ENCODE data around the gene GUCY1A2. TPM values are rescaled to one million over a fixed set of nuclear protein-coding genes. Genes with fewer than 3 reads are reported as not detected.

The GUCY1A2 gene
- total RNA-seq, 4 donors from 2014 or later = 22.6 to 147 (median 71.3) TPM

DNA sequence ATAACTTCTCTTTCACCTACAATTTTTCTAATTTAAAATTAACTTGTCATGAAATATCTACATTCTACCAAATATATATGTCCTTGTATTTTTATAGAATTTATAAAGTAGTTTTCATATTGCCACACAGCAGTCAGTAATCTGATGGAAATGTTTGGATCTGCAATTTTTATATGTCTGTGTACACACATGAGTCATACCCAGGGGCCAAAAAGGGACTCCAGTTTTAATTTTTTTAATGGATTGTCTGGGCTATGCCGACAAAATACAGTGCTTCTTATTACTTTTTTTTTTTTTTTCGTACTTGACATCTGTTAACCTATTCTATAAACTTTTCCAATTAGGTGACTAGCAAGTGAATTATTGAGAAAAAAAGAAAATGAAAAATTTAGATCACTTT is 6.3 kb downstream of the GUCY1A2 start:
- H3K4me1 ChIP-seq = no peaks in the 10 kb centered on the region
- no peak for TF ChIP-seq POLR2A (IDR thresholded peaks at IDR 0.05)
- TF ChIP-seq CTCF (IDR thresholded peaks at IDR 0.05) = no peak
- no peak overlapping the region for H3K4me3 ChIP-seq
- H3K9me3 ChIP-seq = no peaks in the 10 kb centered on the region
- DNase-seq = no peak
- H3K36me3 ChIP-seq = no peaks in the 10 kb centered on the region
- peak overlapping the region in 1 of 2 donors; percentile 13 for H3K27ac ChIP-seq
- no peaks in the 10 kb centered on the region for H3K27me3 ChIP-seq
- intact Hi-C loops (cut with DNase I; ENCODE audit: low total_unique reads) = no loop called here

DNA sequence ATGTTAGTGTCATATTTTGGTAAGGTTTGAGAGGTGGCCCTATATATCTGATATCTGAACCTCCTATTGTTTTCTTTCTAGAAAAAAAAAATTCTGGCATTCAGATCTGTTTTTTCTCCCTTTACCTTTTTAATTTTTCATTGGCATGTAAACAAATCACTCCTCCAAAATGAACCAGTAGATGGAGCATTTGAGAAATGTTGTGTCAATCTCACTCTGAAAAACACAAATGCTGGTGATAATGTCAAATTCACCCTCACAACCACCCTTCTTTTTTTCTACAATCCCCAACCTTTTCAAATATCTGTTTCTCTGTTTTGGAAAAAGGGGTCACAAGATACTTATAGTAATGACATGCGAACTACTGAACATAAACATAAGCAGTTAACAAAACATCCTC is 9.1 kb downstream of the GUCY1A2 start:
- no peaks in the 10 kb centered on the region for H3K27me3 ChIP-seq
- intact Hi-C loops (cut with DNase I; ENCODE audit: low total_unique reads) = no loop called here
- no peaks in the 10 kb centered on the region for H3K4me1 ChIP-seq
- no peak overlapping the region for H3K27ac ChIP-seq
- DNase-seq = no peak
- H3K9me3 ChIP-seq = no peaks in the 10 kb centered on the region
- no peaks in the 10 kb centered on the region for H3K36me3 ChIP-seq
- no peak for TF ChIP-seq CTCF (IDR thresholded peaks at IDR 0.05)
- no peak for TF ChIP-seq POLR2A (IDR thresholded peaks at IDR 0.05)
- H3K4me3 ChIP-seq = no peak overlapping the region

- no peak for TF ChIP-seq CTCF (IDR thresholded peaks at IDR 0.05)
- no peak for TF ChIP-seq POLR2A (IDR thresholded peaks at IDR 0.05)
- Histone ChIP-seq H3K9me3 (no peaks in the 10 kb centered on the region), H3K27ac (no peak overlapping the region), H3K4me3 (no peak overlapping the region), H3K4me1 (no peaks in the 10 kb centered on the region), H3K36me3 (no peaks in the 10 kb centered on the region), H3K27me3 (no peaks in the 10 kb centered on the region)
- intact Hi-C loops (cut with DNase I; ENCODE audit: low total_unique reads) = no loop called here
- DNase-seq = no peak
These were observed 12.0 kb downstream of the GUCY1A2 start for GRCh38 chr11:107006076-107006833.

DNA sequence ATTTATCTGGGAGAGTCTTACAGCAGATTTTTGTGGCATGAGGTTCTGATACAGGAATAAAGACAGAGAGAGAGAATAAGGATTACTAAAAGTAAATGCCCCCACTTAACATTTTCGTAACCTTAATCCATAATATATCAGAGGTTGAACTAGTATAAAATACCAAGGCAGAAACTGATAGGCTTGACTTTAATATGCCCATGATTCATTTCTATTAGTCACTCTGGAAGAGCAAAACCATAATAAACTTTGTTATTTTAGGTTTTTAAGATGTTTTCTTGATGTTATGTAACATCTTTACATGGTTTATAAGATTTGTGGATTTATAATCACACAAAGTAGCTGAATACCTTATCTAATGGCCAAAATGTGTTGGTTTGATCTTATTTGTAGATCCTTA is 19.1 kb downstream of the GUCY1A2 start:
- Histone ChIP-seq H3K36me3 (no peaks in the 10 kb centered on the region), H3K4me3 (no peak overlapping the region), H3K9me3 (no peaks in the 10 kb centered on the region), H3K4me1 (no peaks in the 10 kb centered on the region), H3K27me3 (no peaks in the 10 kb centered on the region), H3K27ac (no peak overlapping the region)
- no peak for DNase-seq
- intact Hi-C loops (cut with DNase I; ENCODE audit: low total_unique reads) = no loop called here
- TF ChIP-seq CTCF (IDR thresholded peaks at IDR 0.05) (no peak), POLR2A (IDR thresholded peaks at IDR 0.05) (no peak)

- H3K9me3 ChIP-seq = no peaks in the 10 kb centered on the region
- TF ChIP-seq POLR2A (IDR thresholded peaks at IDR 0.05) (no peak), CTCF (IDR thresholded peaks at IDR 0.05) (no peak)
- DNase-seq = no peak
- no peak overlapping the region for H3K4me3 ChIP-seq
- no peak overlapping the region for H3K27ac ChIP-seq
- no peaks in the 10 kb centered on the region for H3K27me3 ChIP-seq
- intact Hi-C loops (cut with DNase I; ENCODE audit: low total_unique reads) = no loop called here
- no peaks in the 10 kb centered on the region for H3K36me3 ChIP-seq
- H3K4me1 ChIP-seq = no peaks in the 10 kb centered on the region
These were observed 19.4 kb downstream of the GUCY1A2 start for GRCh38 chr11:106998916-106999188.

Measured in uterus (tissue), 4 donors.